Lower leg skin (tissue), 3 donors: ENCODE results near the gene TOMM20.

Experiments used
- POLR2A ChIP-seq, 2 donors: fragments of 450-650 bp; IDR thresholded peaks; one replicate each; pipeline ENCODE4 v1.6.1; 2016 to 2017; ENCODE audit warnings: antibody characterized with exemption in 2 of 2, mild to moderate bottlenecking in 1 of 2, moderate library complexity in 1 of 2
- TF ChIP-seq, protein P1 (sequence below), 3 donors: fragments of 450-650 bp; IDR thresholded peaks; one replicate each; pipeline ENCODE4 v1.5.1; 2016; ENCODE audit warnings: antibody characterized with exemption in 3 of 3, mild to moderate bottlenecking in 3 of 3, moderate library complexity in 2 of 3

DNA sequence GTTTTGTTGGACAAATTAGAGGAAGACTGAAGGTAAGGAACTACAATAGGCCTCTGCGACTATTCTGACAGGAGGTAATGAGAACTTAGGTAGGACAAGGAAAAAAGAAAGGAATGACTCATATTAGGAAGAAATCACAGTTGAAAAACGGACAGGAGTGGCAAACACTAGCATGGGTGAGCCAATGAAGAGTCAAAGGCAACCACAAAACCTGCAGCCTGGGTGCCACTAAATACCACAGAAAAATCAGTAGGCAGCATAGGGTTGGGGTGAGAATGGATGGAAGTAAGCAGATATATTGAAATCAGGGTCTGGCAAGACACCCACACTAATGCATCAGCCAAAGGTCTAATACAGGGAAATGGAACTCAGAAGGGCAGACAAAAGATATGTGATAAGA is 22.4 kb upstream of the TOMM20 start:
- TF ChIP-seq, protein P1, sequence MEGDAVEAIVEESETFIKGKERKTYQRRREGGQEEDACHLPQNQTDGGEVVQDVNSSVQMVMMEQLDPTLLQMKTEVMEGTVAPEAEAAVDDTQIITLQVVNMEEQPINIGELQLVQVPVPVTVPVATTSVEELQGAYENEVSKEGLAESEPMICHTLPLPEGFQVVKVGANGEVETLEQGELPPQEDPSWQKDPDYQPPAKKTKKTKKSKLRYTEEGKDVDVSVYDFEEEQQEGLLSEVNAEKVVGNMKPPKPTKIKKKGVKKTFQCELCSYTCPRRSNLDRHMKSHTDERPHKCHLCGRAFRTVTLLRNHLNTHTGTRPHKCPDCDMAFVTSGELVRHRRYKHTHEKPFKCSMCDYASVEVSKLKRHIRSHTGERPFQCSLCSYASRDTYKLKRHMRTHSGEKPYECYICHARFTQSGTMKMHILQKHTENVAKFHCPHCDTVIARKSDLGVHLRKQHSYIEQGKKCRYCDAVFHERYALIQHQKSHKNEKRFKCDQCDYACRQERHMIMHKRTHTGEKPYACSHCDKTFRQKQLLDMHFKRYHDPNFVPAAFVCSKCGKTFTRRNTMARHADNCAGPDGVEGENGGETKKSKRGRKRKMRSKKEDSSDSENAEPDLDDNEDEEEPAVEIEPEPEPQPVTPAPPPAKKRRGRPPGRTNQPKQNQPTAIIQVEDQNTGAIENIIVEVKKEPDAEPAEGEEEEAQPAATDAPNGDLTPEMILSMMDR (IDR thresholded peaks at IDR 0.05) = no peak
- TF ChIP-seq POLR2A (IDR thresholded peaks at IDR 0.05) = no peak
